TTC549 (cell line): ENCODE data around the gene PLEKHG3.

Experiments
- FAIRE-seq: peaks from 2 replicates; lab custom pipeline; 2012; peaks lifted over from hg19 to GRCh38; lab: Jason Lieb, UNC

Gene PLEKHG3

DNA sequence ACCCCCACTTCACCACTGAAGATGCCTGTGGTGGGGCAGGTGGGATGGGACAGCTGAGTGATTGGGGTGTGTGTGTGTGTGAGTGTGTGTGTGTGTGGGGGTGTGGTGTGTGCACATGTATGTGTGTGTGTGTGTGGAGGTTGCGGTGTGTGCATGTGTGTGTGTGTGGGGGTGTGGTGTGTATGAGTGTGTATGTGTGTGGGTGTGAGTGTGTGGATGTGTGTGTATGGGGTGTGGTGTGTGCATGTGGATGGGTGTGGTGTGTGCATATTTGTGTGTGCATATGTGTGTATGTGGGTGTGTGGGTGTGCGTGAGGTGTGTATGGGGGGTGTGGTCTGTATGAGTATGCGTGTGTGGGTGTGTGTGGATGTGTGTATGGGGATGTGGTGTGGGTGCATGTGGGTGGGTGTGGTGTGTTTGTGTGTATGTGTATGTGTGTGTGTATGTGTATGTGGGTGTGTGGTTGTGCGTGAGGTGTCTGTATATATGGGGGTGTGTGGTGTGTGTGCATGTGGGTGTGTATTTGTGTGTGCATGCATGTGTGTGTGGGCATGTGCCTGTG, 61.6 kb downstream of the PLEKHG3 start:
- no peak for FAIRE-seq

DNA sequence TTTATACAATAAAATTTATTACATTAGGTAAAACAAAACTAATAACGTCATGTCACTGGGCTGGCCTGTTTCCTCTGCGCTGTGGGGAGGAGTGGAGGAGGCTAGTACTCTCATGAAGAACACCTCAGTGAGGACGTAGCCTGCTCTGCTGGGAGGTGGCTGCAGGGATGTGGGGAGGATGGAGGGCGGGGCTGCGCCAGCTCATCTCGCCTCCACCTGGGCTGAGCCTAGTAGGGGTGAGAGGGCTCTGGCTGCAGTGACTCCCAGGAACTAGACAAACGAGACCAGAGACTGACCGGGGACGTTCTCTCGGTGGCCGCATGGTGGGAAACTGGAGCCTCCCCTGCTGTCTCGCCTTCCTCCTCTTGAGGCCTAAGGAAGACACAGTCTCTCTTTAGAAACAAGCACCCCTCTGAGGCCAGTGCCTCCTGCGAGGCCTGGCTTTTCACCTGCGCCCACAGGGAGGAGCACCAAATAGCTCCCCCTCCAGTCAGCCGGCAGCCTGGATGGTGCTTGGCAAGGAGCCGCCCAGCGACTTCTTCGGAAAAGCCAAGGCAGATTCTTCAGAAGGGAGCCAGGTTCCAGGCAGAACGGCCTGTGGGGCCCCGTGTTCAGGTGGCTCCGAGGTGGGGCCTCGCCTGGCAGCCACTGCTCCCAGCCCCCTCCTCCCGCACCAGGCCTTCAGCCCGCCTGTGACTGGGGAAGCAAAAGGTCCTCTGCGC, 62.4 kb downstream of the PLEKHG3 start:
- no peak for FAIRE-seq

DNA sequence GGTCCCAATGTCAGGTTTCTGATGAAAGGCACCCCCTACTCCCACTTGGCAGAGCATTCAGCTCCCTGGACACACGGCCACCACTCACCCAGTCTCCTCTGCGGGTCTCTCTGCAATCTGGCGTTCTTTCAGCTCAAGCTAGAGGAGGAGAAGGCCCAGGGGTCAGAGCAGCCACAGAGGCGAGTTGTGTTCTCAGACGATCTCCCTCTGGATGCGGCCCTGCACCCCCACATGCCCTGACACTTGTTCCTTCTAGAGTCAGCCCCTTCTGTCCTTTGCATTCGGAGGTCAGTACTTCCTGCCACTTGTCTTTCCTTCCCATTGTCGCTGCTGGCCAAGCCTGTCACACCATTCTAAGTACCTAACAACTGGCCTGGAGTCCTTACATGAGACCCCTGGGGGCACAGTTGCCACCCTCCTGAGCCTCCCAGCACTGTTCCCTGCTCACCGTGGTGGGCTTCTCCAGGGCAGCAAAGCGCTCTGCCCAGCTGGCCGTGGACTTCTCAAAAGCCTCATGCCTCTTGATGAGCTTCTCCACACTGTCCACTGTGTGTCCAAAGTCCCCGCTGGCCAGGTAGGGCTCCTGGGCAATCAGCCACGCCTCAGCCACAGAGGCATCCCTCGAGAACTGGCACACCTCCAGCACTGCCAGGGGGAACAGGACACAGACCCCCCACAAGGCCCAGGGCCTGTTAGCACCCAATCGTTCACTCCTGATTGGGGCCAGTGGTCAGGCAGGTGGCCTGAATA, 63.2 kb downstream of the PLEKHG3 start:
- FAIRE-seq, result no peak

DNA sequence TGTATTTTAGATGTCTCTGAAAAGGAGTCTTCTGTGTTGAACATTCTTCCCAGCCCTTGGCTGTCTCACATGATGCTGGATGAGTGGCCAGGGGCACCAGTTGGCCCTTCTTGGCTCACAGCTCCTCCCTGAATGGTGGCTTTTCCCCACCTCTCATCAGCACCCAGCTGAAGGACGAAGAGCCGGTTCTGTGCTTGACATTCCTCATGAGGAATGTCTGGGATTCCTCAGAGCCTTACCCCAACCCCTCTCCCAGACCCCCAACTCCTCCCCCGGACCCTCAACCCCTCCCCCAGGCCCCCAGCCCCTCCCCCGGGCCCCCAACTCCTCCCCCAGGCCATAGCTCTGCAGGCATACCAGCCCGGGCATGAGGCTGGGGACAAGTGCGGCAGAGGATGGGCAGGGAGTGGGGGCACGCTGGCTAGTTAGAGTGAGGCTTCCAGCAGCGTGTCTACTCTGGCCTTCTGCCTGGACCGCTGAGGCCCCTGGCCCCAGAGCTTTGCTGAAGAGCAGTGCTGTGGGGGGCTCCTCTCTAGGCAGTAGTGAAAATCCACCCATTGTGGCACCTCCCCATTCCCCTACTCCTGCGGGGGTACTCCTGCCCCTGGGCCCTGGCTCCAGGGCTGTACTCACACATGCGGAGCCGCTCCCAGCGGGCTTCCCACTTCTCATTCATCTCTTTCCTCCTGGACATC, 64.3 kb downstream of the PLEKHG3 start:
- FAIRE-seq, result no peak

DNA sequence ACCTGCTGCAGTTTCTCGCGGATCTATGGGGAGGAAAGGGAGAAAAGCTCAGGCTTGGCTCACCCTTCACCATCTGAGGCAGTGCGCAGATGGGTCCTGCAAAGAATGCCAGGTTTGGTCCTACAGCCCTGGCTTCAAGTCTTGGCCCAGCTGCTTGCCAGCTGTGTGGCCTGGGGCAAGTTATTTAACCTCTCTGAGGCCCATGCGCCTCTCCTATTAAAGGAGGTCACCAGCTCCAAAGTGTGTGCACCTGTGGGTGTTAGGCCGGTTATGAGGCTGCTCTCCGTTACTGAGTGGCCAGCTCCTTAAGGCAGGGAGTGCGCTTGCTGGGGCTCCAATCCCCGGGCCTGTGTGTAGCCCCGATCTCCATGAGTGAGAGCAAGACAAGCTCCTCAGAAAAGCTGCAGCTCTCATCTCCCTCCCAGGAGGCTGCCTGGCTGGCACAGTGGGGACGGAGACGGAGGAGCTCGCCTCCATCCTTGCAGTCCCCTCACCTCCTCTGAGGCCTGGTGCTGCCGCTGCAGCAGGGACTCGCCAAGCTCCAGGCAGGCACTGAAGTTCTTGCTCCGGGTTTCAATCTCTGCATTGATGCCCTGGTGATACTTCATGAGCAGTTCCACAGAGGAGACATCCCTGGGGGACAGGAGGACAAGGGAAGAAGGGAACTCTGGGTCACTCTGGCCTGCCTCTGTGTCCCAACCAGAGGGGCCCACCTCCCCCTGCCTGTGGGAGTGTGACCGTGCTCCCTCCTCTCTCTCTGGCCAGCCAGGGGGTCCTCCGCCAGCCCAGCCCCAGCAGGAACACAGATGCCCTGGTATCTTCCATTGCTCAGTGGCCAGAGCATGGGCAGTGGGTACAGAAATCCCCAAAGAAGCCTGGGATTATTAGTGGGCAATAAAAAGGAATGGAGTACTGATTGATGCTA, 65.1 kb downstream of the PLEKHG3 start:
- no peak for FAIRE-seq

DNA sequence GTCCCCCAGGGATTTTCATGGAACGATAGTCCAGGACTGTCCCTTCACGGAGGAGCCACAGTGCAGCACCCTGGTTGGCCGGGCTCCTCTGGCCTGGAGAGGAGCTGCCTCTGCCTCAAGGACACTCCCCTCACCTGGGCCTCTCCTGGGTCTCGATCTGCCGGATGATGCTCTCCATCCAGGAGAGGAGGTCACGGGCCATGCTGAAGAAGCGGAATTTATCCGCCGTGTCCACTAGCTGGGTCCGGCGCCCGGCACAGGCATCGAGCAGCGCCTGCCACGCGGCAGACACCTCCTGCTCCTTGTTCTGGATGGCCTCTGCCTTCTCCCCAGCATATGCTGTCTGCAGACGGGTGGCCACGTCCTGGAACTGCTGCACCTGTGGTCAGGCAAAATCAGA, 66.5 kb downstream of the PLEKHG3 start:
- no peak for FAIRE-seq

DNA sequence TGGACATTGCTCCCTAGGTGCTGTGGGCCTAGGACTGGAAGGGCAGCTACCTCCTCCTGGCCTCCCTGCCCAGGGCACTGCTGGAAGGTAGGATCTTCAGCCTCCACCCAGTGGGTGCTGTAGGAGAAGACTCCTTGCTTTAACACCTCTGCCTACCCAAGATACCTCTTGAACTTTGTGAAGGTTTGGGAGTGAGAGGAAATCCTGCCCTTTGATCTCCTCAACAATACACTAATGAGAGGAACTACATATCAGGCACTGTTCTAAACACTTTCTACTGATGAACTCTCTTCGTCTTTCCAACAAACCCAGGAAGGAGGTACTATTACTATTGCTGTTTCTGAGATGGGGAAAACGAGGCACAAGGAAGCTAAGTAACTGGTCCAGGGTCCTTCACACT, 66.9 kb downstream of the PLEKHG3 start:
- no peak for FAIRE-seq

DNA sequence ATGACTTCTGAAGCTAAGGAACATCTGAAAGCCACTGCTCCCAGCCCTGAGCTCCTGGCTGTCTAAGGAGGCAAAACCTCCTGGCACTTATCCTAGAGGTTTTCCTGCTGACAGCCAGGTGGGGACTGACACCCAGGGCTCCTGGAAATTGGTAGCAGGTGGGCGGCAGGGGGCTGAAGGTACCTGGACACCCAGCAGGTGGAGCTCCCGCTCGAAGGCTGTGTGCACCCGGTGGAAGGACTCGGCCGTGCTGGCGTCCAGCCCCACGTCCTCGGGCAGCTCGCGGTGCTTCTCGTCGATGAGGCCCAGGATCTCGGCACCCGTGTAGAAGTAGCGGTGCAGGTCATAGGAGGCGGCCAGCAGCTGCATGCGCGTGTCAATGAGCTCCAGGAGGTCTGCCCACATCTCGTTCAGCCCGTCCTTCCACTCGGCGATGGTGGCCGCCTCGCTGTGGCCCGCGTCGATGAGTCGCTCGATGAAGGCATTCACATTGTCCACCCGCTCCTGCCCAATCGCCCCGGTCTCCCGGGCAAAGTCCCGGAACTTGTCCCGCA, 68.2 kb downstream of the PLEKHG3 start:
- FAIRE-seq, result no peak

DNA sequence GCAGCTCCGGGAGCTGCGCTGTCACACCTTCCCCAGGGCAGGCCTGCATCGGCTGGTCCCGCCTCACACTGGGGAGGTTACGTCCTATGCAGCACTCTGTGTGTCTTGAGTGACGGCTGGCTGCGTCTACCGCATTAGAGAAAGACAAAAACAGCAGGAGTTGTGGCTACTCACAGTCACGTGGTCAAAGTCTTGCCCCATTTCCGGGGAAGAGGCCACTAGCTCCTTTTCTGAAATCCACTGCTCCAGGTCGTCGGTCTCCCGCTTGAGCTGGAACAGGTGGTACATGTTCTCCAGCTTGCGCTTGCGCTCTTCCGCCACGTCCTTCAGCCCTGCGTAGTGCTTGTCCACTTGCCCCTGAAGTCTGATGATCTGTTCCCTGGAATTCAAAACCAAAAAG, 68.8 kb downstream of the PLEKHG3 start:
- FAIRE-seq, result no peak

DNA sequence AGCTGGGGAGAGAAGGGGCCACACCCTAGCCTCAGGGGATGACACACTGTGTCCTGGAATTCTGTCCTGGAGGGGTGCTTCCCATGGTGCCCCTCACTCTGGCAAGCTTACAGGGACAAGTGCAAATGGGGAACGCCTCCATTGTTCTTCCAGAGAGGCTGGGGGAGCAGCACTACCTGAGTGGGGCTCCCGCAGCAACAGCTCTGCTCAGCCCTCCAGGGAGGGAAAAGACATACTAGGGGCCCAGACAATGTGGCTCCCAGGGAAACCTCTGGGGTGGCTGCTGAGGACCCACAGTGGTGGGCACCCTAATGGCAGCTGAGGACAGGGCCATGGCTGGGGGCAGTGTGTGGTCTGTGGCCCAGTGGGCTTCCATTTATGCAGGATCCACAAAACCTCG, 69.4 kb downstream of the PLEKHG3 start:
- FAIRE-seq, result no peak

DNA sequence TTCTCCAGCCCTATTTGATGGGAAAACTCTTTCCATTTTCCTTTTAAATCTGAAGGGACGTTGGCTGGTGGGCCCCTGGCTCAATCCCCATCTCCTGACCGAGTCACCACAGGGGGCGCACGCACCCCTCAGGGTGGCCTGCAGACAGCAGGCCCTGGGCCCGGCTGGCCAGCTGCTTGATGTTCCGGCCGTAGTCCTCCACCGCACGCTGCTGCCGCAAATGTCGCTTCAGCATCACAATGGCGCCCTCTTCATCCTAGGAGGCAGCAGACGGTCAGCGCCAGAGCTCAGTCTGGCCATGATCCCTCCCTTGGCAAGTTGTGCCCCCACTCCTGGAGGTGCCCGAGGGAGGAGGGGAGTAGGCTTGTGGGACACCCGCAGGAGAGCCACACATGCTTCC, 70.0 kb downstream of the PLEKHG3 start:
- FAIRE-seq, result no peak

DNA sequence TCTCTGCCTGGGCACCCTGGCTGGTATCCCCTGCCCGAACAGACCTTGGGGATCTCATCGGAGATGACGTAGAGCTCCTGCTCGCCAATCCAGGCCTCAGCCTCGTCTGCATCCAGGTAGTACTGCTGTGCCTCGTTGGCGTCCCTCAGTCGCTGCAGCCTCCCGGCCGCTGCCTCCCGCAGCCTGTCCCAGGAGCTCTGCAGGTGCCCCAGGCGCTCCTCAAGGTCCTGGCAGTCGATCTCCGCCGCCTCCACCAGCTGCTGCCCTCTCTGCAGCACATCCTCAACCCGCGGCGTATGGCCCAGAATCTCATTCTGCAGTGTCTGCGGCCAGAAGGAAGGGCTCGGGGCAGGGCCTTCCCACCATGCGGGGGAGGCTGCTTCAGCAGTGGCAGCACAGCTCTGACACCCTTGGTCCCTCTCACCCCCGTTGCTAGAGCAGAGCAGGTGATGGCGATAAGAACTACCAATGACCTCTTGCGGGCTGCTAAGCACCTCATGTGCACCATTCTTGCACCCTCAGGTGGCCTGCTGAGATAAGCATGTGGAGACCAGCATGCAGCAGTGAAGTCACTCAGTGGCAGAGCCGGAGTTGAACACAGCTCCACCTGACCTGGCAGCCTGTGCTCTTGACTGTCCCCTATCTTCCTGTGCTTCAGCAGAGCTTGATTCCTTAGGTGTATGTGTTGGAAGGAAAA, 71.0 kb downstream of the PLEKHG3 start:
- FAIRE-seq, result no peak

DNA sequence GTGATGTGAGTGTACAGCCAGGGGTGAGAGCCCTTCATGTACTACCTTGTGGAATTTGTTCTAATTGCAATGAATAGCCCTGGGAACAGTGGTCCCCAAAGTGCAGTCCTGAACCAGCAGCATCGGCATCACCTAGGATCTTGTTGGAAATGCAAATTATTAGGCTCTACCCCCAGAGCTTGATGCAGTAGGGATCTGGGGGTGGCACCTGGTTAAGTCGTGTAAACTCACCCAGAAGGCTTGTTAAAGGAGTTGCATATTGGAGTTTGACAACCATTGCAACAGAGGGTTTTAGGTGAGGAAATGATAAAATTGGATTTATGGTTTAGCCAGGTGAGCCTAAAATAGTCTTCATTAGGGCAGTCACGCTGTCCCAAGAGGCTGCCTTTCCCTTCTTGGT, 73.2 kb downstream of the PLEKHG3 start:
- FAIRE-seq, result no peak

DNA sequence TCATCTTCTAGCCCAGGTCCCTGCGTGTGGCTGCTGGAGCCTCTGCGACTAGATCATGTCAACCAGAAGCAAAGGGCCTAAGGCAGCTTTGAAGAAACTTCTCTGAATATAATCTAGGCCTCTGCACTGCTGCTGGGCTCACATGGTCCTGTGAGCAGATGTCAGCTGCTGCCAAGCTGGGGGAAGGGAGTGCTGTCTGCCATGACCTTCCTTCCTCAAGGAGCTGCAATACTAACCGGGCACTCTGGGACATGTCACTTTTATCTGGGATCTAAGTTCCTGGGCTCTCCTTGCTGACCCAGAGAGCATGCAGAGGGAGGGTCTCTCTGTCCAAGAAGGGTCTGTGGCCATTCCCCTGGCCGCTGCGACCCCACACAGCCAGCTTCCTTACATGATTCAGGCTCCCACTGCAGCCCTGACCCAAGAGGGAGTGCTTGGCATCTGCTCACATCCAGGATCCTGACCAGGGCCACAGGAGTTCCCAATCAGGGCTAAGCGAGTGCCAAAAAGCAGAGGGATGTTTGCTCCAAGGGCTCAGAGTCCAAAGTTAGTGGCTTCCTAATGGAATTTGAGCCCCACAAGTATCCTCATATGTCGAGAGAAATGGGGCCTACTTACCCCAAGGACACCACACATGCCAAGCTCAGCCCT, 74.0 kb downstream of the PLEKHG3 start:
- FAIRE-seq, result no peak

DNA sequence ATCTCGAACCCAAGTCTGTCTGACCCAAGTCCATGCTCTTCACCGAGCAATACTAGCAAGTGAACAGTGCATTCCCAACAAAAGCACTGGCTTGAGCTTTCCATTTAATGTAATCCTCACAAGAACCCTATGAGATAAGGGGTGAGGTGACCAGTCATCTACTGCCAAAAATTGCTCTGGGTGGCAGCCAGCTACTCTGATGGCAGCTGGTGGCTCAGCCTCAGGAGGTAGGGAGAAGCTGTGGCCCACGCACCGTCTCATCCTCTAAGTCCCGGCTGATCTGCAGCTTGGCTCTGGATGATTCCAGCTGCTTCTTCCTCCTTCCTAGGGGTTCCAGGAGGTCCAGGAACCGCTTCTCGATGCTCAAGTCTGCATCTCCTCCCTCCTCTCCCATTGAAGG, 75.2 kb downstream of the PLEKHG3 start:
- no peak for FAIRE-seq

DNA sequence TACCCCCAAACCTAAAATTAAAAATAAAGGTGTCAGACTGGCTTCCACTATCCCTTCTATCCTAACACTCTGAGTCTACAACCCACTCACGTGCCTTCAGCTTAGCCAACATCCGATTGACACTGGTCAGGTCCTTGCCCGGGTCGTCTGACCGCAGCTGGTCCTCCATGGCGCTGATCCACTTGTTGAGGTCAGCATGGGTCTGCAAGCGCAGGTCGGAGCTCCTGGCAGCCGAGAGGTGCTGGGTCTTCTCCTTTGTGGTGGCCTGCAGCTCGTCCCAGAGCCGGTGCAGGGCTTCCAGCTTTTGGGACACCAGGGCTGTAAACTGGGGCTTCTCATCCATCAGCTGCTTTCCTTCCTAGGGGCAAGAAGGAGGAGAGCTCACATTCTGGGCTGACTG, 78.0 kb downstream of the PLEKHG3 start:
- FAIRE-seq, result no peak

DNA sequence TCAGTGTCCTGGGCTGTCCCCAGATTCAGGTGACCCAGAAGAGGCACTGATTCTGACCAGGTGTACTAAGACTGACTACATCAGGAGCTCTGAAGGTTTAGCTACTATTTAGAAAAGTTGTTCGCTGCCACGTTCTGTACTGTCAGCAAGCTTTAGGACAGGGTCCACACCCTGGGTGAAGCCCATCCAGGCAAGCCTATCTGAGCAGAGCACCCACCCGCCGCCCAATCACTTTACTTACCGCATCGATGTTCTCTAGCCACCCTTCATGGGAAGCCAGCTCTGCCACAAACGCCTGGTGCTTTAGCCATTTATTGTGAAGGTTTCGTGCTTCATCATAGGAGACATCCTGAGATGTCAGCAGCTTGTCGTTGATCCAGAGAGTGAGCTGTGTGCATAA, 79.8 kb downstream of the PLEKHG3 start:
- FAIRE-seq, result no peak

DNA sequence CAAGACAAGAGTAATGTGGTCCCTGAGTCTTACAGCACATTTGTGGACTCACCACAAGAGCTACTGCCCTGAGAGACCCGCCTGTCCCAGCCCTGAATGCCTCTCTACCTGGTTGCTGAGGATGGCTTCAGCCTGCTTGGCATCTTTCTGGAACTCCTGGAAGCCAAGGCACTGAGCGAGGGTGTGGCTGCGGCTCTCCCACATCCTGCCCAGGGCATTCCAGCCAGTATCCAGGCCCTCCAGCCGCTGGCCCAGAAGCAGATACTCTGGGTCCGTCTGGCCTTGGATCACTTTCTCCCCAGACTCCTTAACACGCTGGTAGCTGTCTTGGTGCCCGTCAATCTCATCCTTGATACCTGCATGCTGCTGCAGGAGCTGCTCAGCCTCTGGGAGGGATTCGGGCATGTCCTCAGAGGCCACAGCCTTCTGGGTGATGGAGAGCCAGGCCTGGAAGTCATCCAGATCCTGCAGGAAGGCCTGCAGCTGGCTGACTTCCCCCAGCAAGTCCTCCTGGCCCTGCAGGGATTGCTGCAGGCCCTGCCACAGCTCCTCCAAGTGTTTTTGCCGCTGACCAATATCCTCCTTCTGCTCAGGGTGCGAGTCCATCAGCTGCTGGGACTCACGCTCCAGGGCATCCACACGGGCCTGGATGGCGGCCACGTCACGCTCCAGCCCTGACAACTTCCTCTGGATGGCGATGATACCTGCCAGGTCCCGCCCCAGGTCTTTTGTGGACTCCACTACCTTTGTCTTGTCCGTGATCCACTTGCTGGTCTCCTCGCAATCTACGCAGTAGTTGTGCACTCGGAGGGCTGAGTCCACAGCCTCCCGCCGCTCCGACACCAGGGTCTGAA, 82.3 kb downstream of the PLEKHG3 start:
- FAIRE-seq, result no peak

DNA sequence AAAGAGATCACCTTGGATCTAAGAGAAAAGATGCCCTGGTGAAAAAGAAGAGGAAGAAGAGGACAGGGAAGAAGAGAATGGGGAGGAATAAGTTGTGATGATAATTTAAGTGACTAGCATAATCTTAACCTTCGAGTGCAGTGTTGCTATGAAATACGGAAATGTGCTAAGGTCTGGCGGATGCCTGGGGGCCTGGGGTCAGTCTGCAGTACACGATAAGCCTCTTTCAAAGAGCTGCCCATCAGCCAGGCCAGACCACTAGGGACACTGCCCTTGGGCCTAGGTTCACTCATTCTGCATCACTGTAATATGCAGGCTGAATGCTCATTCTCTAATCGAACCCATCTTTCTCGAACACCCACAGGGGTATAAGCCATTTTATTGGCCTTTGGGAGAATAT, 83.4 kb downstream of the PLEKHG3 start:
- FAIRE-seq, result no peak

DNA sequence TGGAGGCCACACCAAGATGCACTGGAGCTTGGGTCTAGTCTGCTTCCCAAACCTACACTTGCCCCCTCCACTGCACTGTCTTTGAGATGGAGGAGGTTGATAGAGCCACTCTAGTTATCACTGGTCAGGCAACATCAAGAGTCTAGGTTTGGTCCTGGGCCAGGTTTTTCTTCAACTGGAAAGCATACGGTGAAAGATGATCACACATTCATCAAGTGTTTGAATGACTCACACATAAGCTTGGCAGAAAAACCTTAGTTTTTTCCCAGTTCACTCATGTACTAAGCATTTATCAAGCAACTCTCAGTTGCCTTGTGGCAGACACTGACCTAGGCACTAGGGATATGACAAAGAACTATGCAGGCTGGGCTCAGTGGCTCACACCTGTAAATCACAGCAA, 84.5 kb downstream of the PLEKHG3 start:
- no peak for FAIRE-seq
